ENCODE measurements around the gene CLSTN3. TPM values are rescaled to one million over a fixed set of nuclear protein-coding genes. Genes with fewer than 3 reads are reported as not detected.
A peak's percentile ranks its signal among the peaks of the same experiment; 100 is the strongest.

The CLSTN3 gene
- total RNA-seq, 1 experiment from 2014 or later: 40.2 TPM

DNA sequence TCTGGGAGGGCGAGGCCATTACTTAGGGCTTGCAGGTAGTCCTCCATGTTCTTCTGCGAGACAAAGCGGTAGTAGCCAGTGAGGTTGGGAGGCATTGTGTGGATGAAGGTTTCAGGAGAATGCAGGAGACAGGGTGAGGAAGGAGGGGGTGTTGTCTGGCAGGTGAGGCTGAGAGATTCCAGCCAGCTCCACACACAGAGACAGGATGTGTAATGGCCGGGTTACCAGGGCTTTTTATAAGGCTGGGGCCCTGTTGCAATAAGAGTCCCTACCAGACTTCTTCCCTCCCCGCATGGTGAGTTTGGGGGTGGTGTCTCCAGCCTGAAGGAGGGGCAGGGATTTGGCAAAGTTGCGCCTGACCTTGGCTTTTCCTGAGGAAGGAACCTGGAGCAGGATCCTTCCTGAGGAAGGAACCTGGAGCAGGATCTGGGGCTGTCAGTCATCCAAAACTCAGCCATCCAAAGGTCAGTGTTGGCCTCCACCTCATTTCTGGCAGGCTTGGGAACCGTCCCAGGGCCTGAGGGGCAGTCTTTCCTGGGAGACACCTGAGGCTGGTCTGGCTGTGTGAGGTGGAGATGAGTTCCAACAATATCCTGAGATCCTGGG, 1.4 kb upstream of the CLSTN3 start, which contains the start of gene RBP5:
RBP5 (minus strand) TSS at position 209 of the 606 bp plus-strand sequence; CDS start at position 95, 114 bp downstream.
- H3K4me1 ChIP-seq: peaks cover 34% of the 10 kb centered on the region
- no TSS peak for BruUV-seq (replicated peaks)

DNA sequence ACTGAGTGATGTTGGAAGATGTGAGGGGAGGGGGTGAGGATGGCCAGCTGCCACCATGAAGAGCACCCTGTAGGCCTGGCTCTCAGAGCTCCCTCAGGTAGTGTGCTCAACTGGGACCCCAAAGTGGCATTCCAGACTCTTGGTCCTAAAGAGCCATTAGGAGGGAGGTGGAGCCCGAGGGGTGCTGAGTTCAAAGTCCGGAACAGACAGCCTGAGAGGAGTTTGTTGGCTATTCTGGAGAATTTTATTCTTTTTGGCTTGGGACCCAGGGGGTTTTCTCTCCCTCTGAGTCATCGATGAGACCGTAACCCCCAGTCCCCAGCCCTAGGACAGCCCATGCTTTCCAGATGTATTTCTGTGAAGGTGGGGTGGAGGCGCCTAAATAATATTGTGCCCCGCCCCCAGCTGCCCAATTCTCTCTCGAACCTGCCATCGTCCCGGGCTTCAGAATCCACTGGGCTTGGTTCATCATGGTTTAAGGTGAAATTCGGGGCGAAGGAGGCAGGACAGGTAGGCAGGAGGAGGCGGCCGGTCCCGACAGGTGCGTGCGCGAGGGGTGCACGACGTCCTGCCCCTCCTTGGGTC, 792 bp upstream of the CLSTN3 start:
- Mint-ChIP-seq H3K36me3 (ENCODE audit: insufficient read depth, unreplicated experiment) (peaks cover 22% of the 10 kb centered on the region), H3K9me3 (ENCODE audit: unreplicated experiment) (no peaks in the 10 kb centered on the region), H3K27ac (ENCODE audit: unreplicated experiment) (peak overlapping the region; percentile 79), H3K4me3 (ENCODE audit: unreplicated experiment) (peak overlapping the region; percentile 86), H3K4me1 (ENCODE audit: low read depth, unreplicated experiment) (peaks cover 41% of the 10 kb centered on the region), H3K27me3 (ENCODE audit: insufficient read depth, unreplicated experiment) (no peaks in the 10 kb centered on the region)
- H3K9me3 ChIP-seq: no peaks in the 10 kb centered on the region
- ChIA-PET POLR2A (interaction anchor here (0.8 kb wide), 1 partner anchor 186 kb away, joined by 3 read pairs; the partner anchor contains the start of gene RNU7-1), CTCF (no interaction called here)
- peak overlapping the region; percentile 70 for H3K4me3 ChIP-seq (ENCODE audit: low read depth, low read length)
- DNase-seq: no peak
- no peaks in the 10 kb centered on the region; the same call in 1 of the 2 replicates for H3K36me3 ChIP-seq (ENCODE audit: control insufficient read depth, insufficient read depth, low read length)
- TF ChIP-seq, protein P1, sequence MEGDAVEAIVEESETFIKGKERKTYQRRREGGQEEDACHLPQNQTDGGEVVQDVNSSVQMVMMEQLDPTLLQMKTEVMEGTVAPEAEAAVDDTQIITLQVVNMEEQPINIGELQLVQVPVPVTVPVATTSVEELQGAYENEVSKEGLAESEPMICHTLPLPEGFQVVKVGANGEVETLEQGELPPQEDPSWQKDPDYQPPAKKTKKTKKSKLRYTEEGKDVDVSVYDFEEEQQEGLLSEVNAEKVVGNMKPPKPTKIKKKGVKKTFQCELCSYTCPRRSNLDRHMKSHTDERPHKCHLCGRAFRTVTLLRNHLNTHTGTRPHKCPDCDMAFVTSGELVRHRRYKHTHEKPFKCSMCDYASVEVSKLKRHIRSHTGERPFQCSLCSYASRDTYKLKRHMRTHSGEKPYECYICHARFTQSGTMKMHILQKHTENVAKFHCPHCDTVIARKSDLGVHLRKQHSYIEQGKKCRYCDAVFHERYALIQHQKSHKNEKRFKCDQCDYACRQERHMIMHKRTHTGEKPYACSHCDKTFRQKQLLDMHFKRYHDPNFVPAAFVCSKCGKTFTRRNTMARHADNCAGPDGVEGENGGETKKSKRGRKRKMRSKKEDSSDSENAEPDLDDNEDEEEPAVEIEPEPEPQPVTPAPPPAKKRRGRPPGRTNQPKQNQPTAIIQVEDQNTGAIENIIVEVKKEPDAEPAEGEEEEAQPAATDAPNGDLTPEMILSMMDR (IDR thresholded peaks at IDR 0.05; ENCODE audit: insufficient read depth in 1 of 2, low read depth in 1 of 2, low read length in 1 of 2, severe bottlenecking in 1 of 2, unreplicated experiment in 1 of 2): no peak
- H3K4me1 ChIP-seq: peaks cover 30% of the 10 kb centered on the region
- intact Hi-C loops (cut with micrococcal nuclease; ENCODE audit: unreplicated experiment): loop anchor here (1.0 kb wide), 1 partner anchor 21 kb away; no protein-coding TSS in a partner anchor
- TSS peak; percentile 78 for BruUV-seq (replicated peaks)
- no peaks in the 10 kb centered on the region for H3K27me3 ChIP-seq (replicated peaks; ENCODE audit: control insufficient read depth, insufficient read depth, low read length)

More for the DNA sequence above, 1.4 kb upstream of the CLSTN3 start, which contains the start of gene RBP5:
- peak within 1 kb of the TSS; percentile 79 for H3K27ac Mint-ChIP-seq (ENCODE audit: unreplicated experiment)
- Histone ChIP-seq H3K4me3 (ENCODE audit: low read depth, low read length) (peak within 1 kb of the TSS; percentile 70), H3K36me3 (ENCODE audit: control insufficient read depth, insufficient read depth, low read length) (no peaks in the 10 kb centered on the region; the same call in 1 of the 2 replicates), H3K9me3 (no peaks in the 10 kb centered on the region), H3K27me3 (replicated peaks; ENCODE audit: control insufficient read depth, insufficient read depth, low read length) (no peaks in the 10 kb centered on the region)
- no peaks in the 10 kb centered on the region for H3K27me3 Mint-ChIP-seq (ENCODE audit: insufficient read depth, unreplicated experiment)
- POLR2A ChIA-PET: no interaction called here
- H3K4me3 Mint-ChIP-seq (ENCODE audit: unreplicated experiment): peak within 1 kb of the TSS; percentile 86
- H3K36me3 Mint-ChIP-seq (ENCODE audit: insufficient read depth, unreplicated experiment): peaks cover 22% of the 10 kb centered on the region
- peaks cover 47% of the 10 kb centered on the region for H3K4me1 Mint-ChIP-seq (ENCODE audit: low read depth, unreplicated experiment)
- no peak for DNase-seq
- TF ChIP-seq, protein P1 (IDR thresholded peaks at IDR 0.05; ENCODE audit: insufficient read depth in 1 of 2, low read depth in 1 of 2, low read length in 1 of 2, severe bottlenecking in 1 of 2, unreplicated experiment in 1 of 2): no peak
- H3K9me3 Mint-ChIP-seq (ENCODE audit: unreplicated experiment): no peaks in the 10 kb centered on the region
- CTCF ChIA-PET: interaction anchor here (0.5 kb wide), 1 partner anchor 13 kb away, joined by 4 read pairs; no protein-coding TSS in a partner anchor
- intact Hi-C loops (cut with micrococcal nuclease; ENCODE audit: unreplicated experiment): loop anchor here (1.0 kb wide), 1 partner anchor 20 kb away; no protein-coding TSS in a partner anchor

DNA sequence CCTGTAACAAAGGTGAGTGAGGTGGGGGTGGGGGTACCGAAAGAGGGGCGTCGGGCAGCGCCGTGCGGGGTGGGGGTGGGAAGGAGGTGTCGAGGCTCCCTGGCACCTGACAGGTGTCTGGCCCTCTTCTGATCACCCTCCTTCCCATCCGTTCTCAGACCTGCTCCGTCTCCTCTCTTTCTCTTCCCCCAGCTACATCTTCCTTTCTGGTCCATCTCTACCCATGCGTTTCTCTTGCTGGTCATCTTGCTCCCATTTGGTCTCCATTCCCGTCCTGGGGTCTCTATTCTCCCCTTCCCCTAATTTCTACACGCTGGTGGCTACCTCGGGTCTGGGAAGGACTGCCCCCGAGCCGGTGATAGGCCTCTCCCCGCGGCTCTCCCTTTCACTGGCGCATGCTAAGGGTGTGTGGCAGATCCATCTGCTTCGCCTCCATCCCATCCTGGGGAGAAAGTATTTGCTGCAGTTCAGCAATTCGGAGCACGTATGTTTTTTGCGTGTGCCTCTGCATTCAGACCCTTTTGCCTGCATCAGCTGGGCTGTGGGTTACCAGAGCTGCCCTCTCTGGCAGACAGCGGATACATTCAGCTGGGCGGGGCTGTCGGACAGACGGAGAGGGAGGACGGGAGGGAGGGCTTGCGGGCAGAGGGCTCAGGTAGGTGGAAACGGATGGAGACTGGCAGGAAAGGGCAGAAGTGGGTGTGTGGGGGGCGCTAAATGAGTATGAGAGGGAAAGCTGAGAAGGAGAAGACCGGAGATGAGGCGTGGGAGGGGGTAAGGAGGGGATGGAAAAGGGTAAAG, 730 bp downstream of the CLSTN3 start:
- Mint-ChIP-seq H3K27ac (ENCODE audit: unreplicated experiment) (peak overlapping the region; percentile 79), H3K36me3 (ENCODE audit: insufficient read depth, unreplicated experiment) (peaks cover 27% of the 10 kb centered on the region), H3K27me3 (ENCODE audit: insufficient read depth, unreplicated experiment) (no peaks in the 10 kb centered on the region), H3K9me3 (ENCODE audit: unreplicated experiment) (no peaks in the 10 kb centered on the region), H3K4me3 (ENCODE audit: unreplicated experiment) (peak overlapping the region; percentile 86), H3K4me1 (ENCODE audit: low read depth, unreplicated experiment) (peaks cover 35% of the 10 kb centered on the region)
- Histone ChIP-seq H3K27me3 (replicated peaks; ENCODE audit: control insufficient read depth, insufficient read depth, low read length) (no peaks in the 10 kb centered on the region), H3K4me3 (ENCODE audit: low read depth, low read length) (peak overlapping the region; percentile 70), H3K4me1 (peaks cover 30% of the 10 kb centered on the region), H3K36me3 (ENCODE audit: control insufficient read depth, insufficient read depth, low read length) (peaks cover 2% of the 10 kb centered on the region; the same call in 1 of the 2 replicates), H3K9me3 (no peaks in the 10 kb centered on the region)
- intact Hi-C loops (cut with micrococcal nuclease; ENCODE audit: unreplicated experiment): no loop called here
- ChIA-PET POLR2A (interaction anchor here (0.7 to 1.1 kb wide), 3 partner anchors 22 to 185 kb away, joined by 3 read pairs; partner anchors contain the start of gene C1RL), CTCF (interaction anchor here (1.0 to 1.4 kb wide), 2 partner anchors 14 to 22 kb away, joined by 3 to 5 read pairs; partner anchors contain the start of gene C1RL)
- TF ChIP-seq, protein P1 (IDR thresholded peaks at IDR 0.05; ENCODE audit: insufficient read depth in 1 of 2, low read depth in 1 of 2, low read length in 1 of 2, severe bottlenecking in 1 of 2, unreplicated experiment in 1 of 2): no peak
- BruUV-seq (replicated peaks): TSS peak; percentile 7
- DNase-seq: peak; percentile 69 to 75

Measured in Caco-2 (cell line).